ENCODE data around the gene HES5. TPM values are rescaled to one million over a fixed set of nuclear protein-coding genes. Genes with fewer than 3 reads are reported as not detected.

Gene HES5
- total RNA-seq, 2 experiments from 2014 or later: not detected

GRCh38 chr1:2501820-2502119 is 28.3 kb downstream of the HES5 start:
- TF ChIP-seq CTCF (IDR thresholded peaks at IDR 0.05): no peak
- intact Hi-C loops (cut with micrococcal nuclease): no loop called here
- H3K27ac Mint-ChIP-seq: no peak overlapping the region
- H3K27me3 Mint-ChIP-seq: no peaks in the 10 kb centered on the region
- ATAC-seq: no peak
- no peak for DNase-seq
- H3K4me1 Mint-ChIP-seq (ENCODE audit: low read depth): peaks cover 21% of the 10 kb centered on the region
- H3K36me3 Mint-ChIP-seq (ENCODE audit: low read depth): no peaks in the 10 kb centered on the region
- no peak overlapping the region for H3K4me3 Mint-ChIP-seq
- ChIA-PET CTCF (no interaction called here), POLR2A (interaction anchor here (1.5 to 1.6 kb wide), 2 partner anchors 8 to 54 kb away, joined by 3 read pairs; partner anchors contain the start of gene TNFRSF14)
- H3K9me3 Mint-ChIP-seq: no peaks in the 10 kb centered on the region

DNA sequence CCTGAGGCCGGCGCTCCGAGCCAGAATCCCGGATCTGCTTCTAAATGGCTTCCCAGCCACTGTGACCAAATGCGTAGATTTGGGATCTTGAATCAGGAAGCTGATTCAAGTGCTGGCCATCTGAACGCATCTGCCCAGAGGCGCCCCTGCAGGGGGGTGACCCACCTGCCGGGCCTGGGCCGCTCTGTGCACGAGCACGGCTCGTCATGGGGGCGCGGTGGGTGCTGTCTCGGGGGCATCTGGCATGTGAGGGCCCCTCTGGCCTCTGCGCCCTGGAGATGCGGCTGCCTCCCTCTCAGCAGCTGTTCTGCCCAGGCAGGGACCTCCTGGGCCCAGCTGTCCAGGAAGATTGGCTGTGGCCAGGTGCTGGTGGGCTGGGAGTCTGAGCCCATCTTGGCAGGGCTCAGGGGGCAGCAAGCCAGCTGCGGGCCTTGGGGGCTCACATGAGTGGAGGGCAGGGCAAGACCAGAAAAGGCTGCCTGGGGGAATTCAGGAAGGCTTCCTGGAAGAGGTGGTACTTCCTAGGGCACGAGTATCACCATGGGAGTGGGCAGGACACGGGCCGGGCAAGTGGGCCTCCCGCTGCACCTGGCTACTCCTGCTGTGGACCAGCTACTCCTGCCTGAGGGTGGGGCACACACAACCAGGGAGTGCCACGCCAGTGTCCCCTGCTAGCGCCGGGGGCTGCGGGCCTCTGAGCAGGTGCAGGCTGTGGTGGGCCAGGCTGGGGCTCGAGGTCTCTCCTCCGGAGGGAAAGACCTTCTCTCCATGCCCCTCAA is 28.8 kb downstream of the HES5 start:
- no peak overlapping the region for H3K27ac Mint-ChIP-seq
- CTCF ChIA-PET: no interaction called here
- intact Hi-C loops (cut with micrococcal nuclease): no loop called here

DNA sequence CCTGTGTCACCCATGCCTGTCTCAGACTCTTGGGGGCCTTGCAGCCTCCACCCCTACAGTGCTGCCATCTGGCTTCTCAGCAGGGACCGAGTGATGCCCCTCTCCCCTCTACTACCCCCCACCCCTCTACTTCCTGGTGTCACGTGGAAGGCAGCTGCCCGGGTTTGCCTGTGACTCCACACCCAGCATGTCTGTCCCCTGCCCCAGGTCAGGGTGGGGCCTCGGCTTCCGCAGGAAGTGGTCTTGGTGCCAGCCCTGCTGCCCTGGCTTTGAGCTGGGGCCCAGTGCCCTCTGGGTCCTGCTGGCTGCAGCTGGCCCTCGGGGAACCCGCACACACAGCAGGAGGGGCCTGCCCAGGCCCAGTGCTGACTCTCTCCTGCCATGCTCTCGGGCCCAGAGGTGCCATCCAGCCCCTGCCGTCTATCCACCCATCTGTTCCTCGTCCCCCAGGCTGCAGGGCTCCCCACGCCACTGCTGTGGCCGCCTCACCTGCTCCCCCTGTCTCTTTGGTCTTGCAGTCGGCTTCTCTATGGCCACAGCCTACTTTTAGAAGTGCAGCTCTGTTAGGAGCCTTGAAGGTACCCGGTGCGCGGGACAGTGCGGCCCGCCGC is 30.0 kb downstream of the HES5 start:
- TF ChIP-seq CTCF (IDR thresholded peaks at IDR 0.05): no peak
- H3K27me3 Mint-ChIP-seq: no peaks in the 10 kb centered on the region
- ATAC-seq: peak; percentile 67
- CTCF ChIA-PET: no interaction called here
- DNase-seq: peak; percentile 49
- H3K27ac Mint-ChIP-seq: peak overlapping the region; percentile 76
- POLR2A ChIA-PET: no interaction called here
- H3K4me3 Mint-ChIP-seq: no peak overlapping the region
- H3K4me1 Mint-ChIP-seq (ENCODE audit: low read depth): peaks cover 29% of the 10 kb centered on the region
- no peaks in the 10 kb centered on the region for H3K36me3 Mint-ChIP-seq (ENCODE audit: low read depth)
- no peaks in the 10 kb centered on the region for H3K9me3 Mint-ChIP-seq
- intact Hi-C loops (cut with micrococcal nuclease): no loop called here

More for the DNA sequence above, 28.8 kb downstream of the HES5 start:
- Mint-ChIP-seq H3K9me3 (no peaks in the 10 kb centered on the region), H3K27me3 (no peaks in the 10 kb centered on the region), H3K36me3 (ENCODE audit: low read depth) (no peaks in the 10 kb centered on the region), H3K4me3 (no peak overlapping the region), H3K4me1 (ENCODE audit: low read depth) (peaks cover 26% of the 10 kb centered on the region)
- POLR2A ChIA-PET: interaction anchor here (1.6 kb wide), 1 partner anchor 55 kb away, joined by 3 read pairs; the partner anchor contains the start of gene TNFRSF14
- TF ChIP-seq CTCF (IDR thresholded peaks at IDR 0.05): no peak
- no peak for DNase-seq
- no peak for ATAC-seq

- H3K27ac Mint-ChIP-seq: peak overlapping the region; percentile 76
Observed at GRCh38 chr1:2499260-2499659, 30.8 kb downstream of the HES5 start.

More at GRCh38 chr1:2499260-2499659, 30.8 kb downstream of the HES5 start:
- Mint-ChIP-seq H3K36me3 (ENCODE audit: low read depth) (no peaks in the 10 kb centered on the region), H3K27me3 (no peaks in the 10 kb centered on the region), H3K9me3 (no peaks in the 10 kb centered on the region), H3K4me1 (ENCODE audit: low read depth) (peaks cover 32% of the 10 kb centered on the region), H3K4me3 (no peak overlapping the region)
- CTCF ChIA-PET: no interaction called here
- POLR2A ChIA-PET: no interaction called here
- no peak for TF ChIP-seq CTCF (IDR thresholded peaks at IDR 0.05)
- peak; percentile 11 for ATAC-seq
- no peak for DNase-seq
- intact Hi-C loops (cut with micrococcal nuclease): no loop called here
